Osteoblast (primary cell): ENCODE results near the gene GADL1. TPM values are rescaled to one million over a fixed set of nuclear protein-coding genes. Genes with fewer than 3 reads are reported as not detected.

Source experiments
- DNase-seq: peaks from one replicate; pipeline ENCODE4 v3.0.0; 2011; ENCODE audit warnings: low spot score, mixed read lengths; ENCODE audit not compliant: insufficient read length; ENCODE audit errors: missing footprints
- H2AFZ ChIP-seq: 2 replicates; pipeline ENCODE4 v1.6.0; 2011; ENCODE audit warnings: mild to moderate bottlenecking, low read length
- H3K27ac ChIP-seq: 2 replicates; pipeline ENCODE4 v1.5.1; 2011; ENCODE audit warnings: mild to moderate bottlenecking, low read depth, low read length, moderate library complexity
- H3K27me3 ChIP-seq: 2 replicates; pipeline ENCODE4 v1.6.0; 2012; ENCODE audit warnings: mild to moderate bottlenecking, control low read depth, inconsistent platforms, low read length, moderate library complexity; ENCODE audit not compliant: insufficient read depth
- H3K36me3 ChIP-seq: 2 replicates; pipeline ENCODE4 v1.5.1; 2011; ENCODE audit warnings: mild to moderate bottlenecking, low read length, control low read depth, moderate library complexity; ENCODE audit not compliant: insufficient read depth
- H3K4me1 ChIP-seq: 2 replicates; pipeline ENCODE4 v1.5.1; 2011; ENCODE audit warnings: mild to moderate bottlenecking, low read length, control low read depth, moderate library complexity; ENCODE audit not compliant: insufficient read depth
- H3K4me2 ChIP-seq: 2 replicates; pipeline ENCODE4 v1.6.0; 2011; ENCODE audit warnings: mild to moderate bottlenecking, low read length; ENCODE audit not compliant: insufficient read depth
- H3K4me3 ChIP-seq: fragments of 200-600 bp; sonication (generic); 3 replicates; pipeline ENCODE4 v1.5.1; 2012; ENCODE audit warnings: mild to moderate bottlenecking, low read length, inconsistent platforms; ENCODE audit not compliant: insufficient read depth
- H3K79me2 ChIP-seq: 2 replicates; pipeline ENCODE4 v1.6.0; 2012; ENCODE audit warnings: mild to moderate bottlenecking, low read length, control low read depth, inconsistent platforms; ENCODE audit not compliant: insufficient read depth
- H3K9me3 ChIP-seq: 2 replicates; pipeline ENCODE4 v1.5.1; 2011; ENCODE audit warnings: low read depth, low read length, control low read depth
- H4K20me1 ChIP-seq: 2 replicates; pipeline ENCODE4 v1.6.0; 2012; ENCODE audit warnings: mild to moderate bottlenecking, low read length, control low read depth; ENCODE audit not compliant: insufficient read depth
- CTCF ChIP-seq: IDR thresholded peaks from 2 replicates; pipeline ENCODE4 v1.5.1; 2011; ENCODE audit warnings: mild to moderate bottlenecking, low read depth, low read length, moderate library complexity; ENCODE audit errors: extremely low read depth
- total RNA-seq: library from RNA; depleted of rRNA; stranded (reverse); fragments of >200 nt; gene quantifications from 2 replicates; pipeline ENCODE4 v1.2.3, GENCODE V29; 2012

Gene GADL1
- total RNA-seq, 1 donor = not detected

GRCh38 chr3:30766522-30766921 lies 127.9 kb downstream of the GADL1 start:
- peaks cover 12% of the 10 kb centered on the region for H3K4me1 ChIP-seq
- no peak for TF ChIP-seq CTCF
- no peaks in the 10 kb centered on the region for H3K36me3 ChIP-seq

GRCh38 chr3:30764891-30765290 lies 129.6 kb downstream of the GADL1 start:
- Histone ChIP-seq H3K4me3 (no peak overlapping the region), H3K36me3 (no peaks in the 10 kb centered on the region), H3K27ac (no peak overlapping the region), H4K20me1 (no peaks in the 10 kb centered on the region), H3K9me3 (no peaks in the 10 kb centered on the region), H3K27me3 (peaks cover 2% of the 10 kb centered on the region), H3K4me1 (no peaks in the 10 kb centered on the region), H3K79me2 (no peaks in the 10 kb centered on the region), H3K4me2 (no peak overlapping the region), H2AFZ (no peak overlapping the region)
- no peak for DNase-seq
- TF ChIP-seq CTCF = no peak

More at GRCh38 chr3:30766522-30766921, 127.9 kb downstream of the GADL1 start:
- no peak overlapping the region for H3K4me3 ChIP-seq
- DNase-seq = no peak
- H3K79me2 ChIP-seq = no peaks in the 10 kb centered on the region
- no peak overlapping the region for H3K4me2 ChIP-seq
- H3K9me3 ChIP-seq = no peaks in the 10 kb centered on the region
- H3K27me3 ChIP-seq = peaks cover 2% of the 10 kb centered on the region
- H3K27ac ChIP-seq = no peak overlapping the region
- H2AFZ ChIP-seq = no peak overlapping the region
- no peaks in the 10 kb centered on the region for H4K20me1 ChIP-seq

GRCh38 chr3:30764281-30764680 lies 130.2 kb downstream of the GADL1 start:
- Histone ChIP-seq H3K79me2 (no peaks in the 10 kb centered on the region), H3K4me1 (no peaks in the 10 kb centered on the region), H3K36me3 (no peaks in the 10 kb centered on the region), H3K27me3 (peaks cover 2% of the 10 kb centered on the region), H2AFZ (no peak overlapping the region), H3K4me2 (no peak overlapping the region), H3K9me3 (no peaks in the 10 kb centered on the region), H3K4me3 (no peak overlapping the region), H3K27ac (no peak overlapping the region), H4K20me1 (no peaks in the 10 kb centered on the region)
- no peak for TF ChIP-seq CTCF
- no peak for DNase-seq

- no peaks in the 10 kb centered on the region for H3K79me2 ChIP-seq
- peaks cover 2% of the 10 kb centered on the region for H3K27me3 ChIP-seq
- no peaks in the 10 kb centered on the region for H4K20me1 ChIP-seq
- no peak for TF ChIP-seq CTCF
- H3K4me2 ChIP-seq = no peak overlapping the region
- H3K27ac ChIP-seq = no peak overlapping the region
- H3K4me3 ChIP-seq = no peak overlapping the region
- no peaks in the 10 kb centered on the region for H3K36me3 ChIP-seq
- H3K9me3 ChIP-seq = no peaks in the 10 kb centered on the region
- H3K4me1 ChIP-seq = no peaks in the 10 kb centered on the region
- no peak overlapping the region for H2AFZ ChIP-seq
- no peak for DNase-seq
Measured at GRCh38 chr3:30761374-30761773, 133.1 kb downstream of the GADL1 start.
